ENCODE data around the gene GPR157.
A peak's percentile ranks its signal among the peaks of the same experiment; 100 is the strongest.

The GPR157 gene

GRCh38 chr1:9068981-9069325, 59.9 kb downstream of the GPR157 start:
- H4K20me1 ChIP-seq (ENCODE audit: insufficient read depth, low read length, poor library complexity, severe bottlenecking), result no peaks in the 10 kb centered on the region
- no peak for TF ChIP-seq EZH2phosphoT487 (IDR thresholded peaks at IDR 0.05; ENCODE audit: borderline replicate concordance)
- no peak for TF ChIP-seq CTCF (conservative IDR thresholded peaks at IDR 0.05; ENCODE audit: low read length)
- peaks cover 7% of the 10 kb centered on the region for H3K4me1 ChIP-seq (ENCODE audit: insufficient read depth, low read length, poor library complexity, severe bottlenecking)
- H3K9me2 ChIP-seq (replicated peaks; ENCODE audit: low read depth, low read length), result no peaks in the 10 kb centered on the region
- no peak overlapping the region for H3K4me3 ChIP-seq (ENCODE audit: low read length, poor library complexity, severe bottlenecking)
- H2AFZ ChIP-seq (ENCODE audit: low read length), result peak overlapping the region; percentile 64
- H3K27me3 ChIP-seq (ENCODE audit: insufficient read depth, low read length, poor library complexity, severe bottlenecking), result no peaks in the 10 kb centered on the region
- H3K4me2 ChIP-seq (ENCODE audit: low read depth, low read length, poor library complexity, severe bottlenecking), result no peak overlapping the region
- H3F3A ChIP-seq (ENCODE audit: low read depth), result no peaks in the 10 kb centered on the region
- no peaks in the 10 kb centered on the region for H3K79me2 ChIP-seq (ENCODE audit: insufficient read depth, low read length)
- H3K36me3 ChIP-seq (ENCODE audit: insufficient read depth, low read length), result no peaks in the 10 kb centered on the region
- no peak overlapping the region for H3K9ac ChIP-seq (ENCODE audit: low read depth, low read length, poor library complexity, severe bottlenecking)
- no peaks in the 10 kb centered on the region for H3K9me3 ChIP-seq (ENCODE audit: insufficient read depth, low read depth, low read length)

GRCh38 chr1:9066945-9067807, 61.7 kb downstream of the GPR157 start:
- Histone ChIP-seq H3K9ac (ENCODE audit: low read depth, low read length, poor library complexity, severe bottlenecking) (no peak overlapping the region), H3K79me2 (ENCODE audit: insufficient read depth, low read length) (no peaks in the 10 kb centered on the region), H3F3A (ENCODE audit: low read depth) (no peaks in the 10 kb centered on the region), H3K4me2 (ENCODE audit: low read depth, low read length, poor library complexity, severe bottlenecking) (no peak overlapping the region), H3K27me3 (ENCODE audit: insufficient read depth, low read length, poor library complexity, severe bottlenecking) (no peaks in the 10 kb centered on the region), H3K36me3 (ENCODE audit: insufficient read depth, low read length) (no peaks in the 10 kb centered on the region), H3K9me3 (ENCODE audit: insufficient read depth, low read depth, low read length) (no peaks in the 10 kb centered on the region), H2AFZ (ENCODE audit: low read length) (no peak overlapping the region), H3K9me2 (replicated peaks; ENCODE audit: low read depth, low read length) (no peaks in the 10 kb centered on the region), H3K4me3 (ENCODE audit: low read length, poor library complexity, severe bottlenecking) (no peak overlapping the region), H4K20me1 (ENCODE audit: insufficient read depth, low read length, poor library complexity, severe bottlenecking) (no peaks in the 10 kb centered on the region), H3K4me1 (ENCODE audit: insufficient read depth, low read length, poor library complexity, severe bottlenecking) (peaks cover 7% of the 10 kb centered on the region)
- TF ChIP-seq EZH2phosphoT487 (IDR thresholded peaks at IDR 0.05; ENCODE audit: borderline replicate concordance) (no peak), CTCF (conservative IDR thresholded peaks at IDR 0.05; ENCODE audit: low read length) (no peak)

GRCh38 chr1:9065213-9065751, 63.6 kb downstream of the GPR157 start:
- no peak overlapping the region for H3K4me3 ChIP-seq (ENCODE audit: low read length, poor library complexity, severe bottlenecking)
- H3K27me3 ChIP-seq (ENCODE audit: insufficient read depth, low read length, poor library complexity, severe bottlenecking), result no peaks in the 10 kb centered on the region
- H3F3A ChIP-seq (ENCODE audit: low read depth), result no peaks in the 10 kb centered on the region
- no peaks in the 10 kb centered on the region for H3K36me3 ChIP-seq (ENCODE audit: insufficient read depth, low read length)
- no peaks in the 10 kb centered on the region for H3K9me2 ChIP-seq (replicated peaks; ENCODE audit: low read depth, low read length)
- H4K20me1 ChIP-seq (ENCODE audit: insufficient read depth, low read length, poor library complexity, severe bottlenecking), result no peaks in the 10 kb centered on the region
- no peak overlapping the region for H2AFZ ChIP-seq (ENCODE audit: low read length)
- no peaks in the 10 kb centered on the region for H3K79me2 ChIP-seq (ENCODE audit: insufficient read depth, low read length)
- peaks cover 7% of the 10 kb centered on the region for H3K4me1 ChIP-seq (ENCODE audit: insufficient read depth, low read length, poor library complexity, severe bottlenecking)
- no peak overlapping the region for H3K4me2 ChIP-seq (ENCODE audit: low read depth, low read length, poor library complexity, severe bottlenecking)
- no peak for TF ChIP-seq EZH2phosphoT487 (IDR thresholded peaks at IDR 0.05; ENCODE audit: borderline replicate concordance)
- no peak for TF ChIP-seq CTCF (conservative IDR thresholded peaks at IDR 0.05; ENCODE audit: low read length)
- H3K9me3 ChIP-seq (ENCODE audit: insufficient read depth, low read depth, low read length), result no peaks in the 10 kb centered on the region
- no peak overlapping the region for H3K9ac ChIP-seq (ENCODE audit: low read depth, low read length, poor library complexity, severe bottlenecking)

Measured in Loucy (cell line).